ENCODE results near the gene ANP32A.
"Not testable (repeated sequence)": the region's sequence is repeated elsewhere in the genome, so short reads cannot be mapped to it uniquely, and the experiment has no call there.

The ANP32A gene

DNA sequence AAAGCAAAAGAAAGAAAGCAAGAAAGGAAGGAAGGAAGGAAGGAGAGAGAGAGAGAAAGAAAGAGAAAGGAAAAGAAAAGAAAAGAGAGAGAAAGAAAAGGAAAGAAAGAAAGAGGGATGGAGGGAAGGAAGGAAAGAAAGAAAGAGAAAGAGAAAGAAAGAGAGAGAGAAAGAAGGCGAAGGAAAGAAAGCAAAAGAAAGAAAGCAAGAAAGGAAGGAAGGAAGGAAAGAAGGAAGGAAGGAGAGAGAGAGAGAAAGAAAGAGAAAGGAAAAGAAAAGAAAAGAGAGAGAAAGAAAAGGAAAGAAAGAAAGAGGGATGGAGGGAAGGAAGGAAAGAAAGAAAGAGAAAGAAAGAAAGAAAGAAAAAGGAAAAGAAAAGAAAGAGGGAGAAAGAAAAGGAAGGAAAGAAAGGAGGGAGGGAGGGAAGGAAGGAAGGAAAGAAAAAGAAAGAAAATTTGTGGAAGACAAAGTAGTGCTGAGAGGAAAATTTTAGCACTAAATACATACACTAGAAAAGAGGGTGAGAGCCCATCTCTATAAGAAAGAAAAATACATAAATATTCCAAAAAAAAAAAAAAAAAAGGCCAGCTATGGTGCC is 60.6 kb downstream of the ANP32A start:
- in situ Hi-C loops (cut with HindIII; ENCODE audit: low sequenced_read_pairs) = not testable (repeated sequence)

DNA sequence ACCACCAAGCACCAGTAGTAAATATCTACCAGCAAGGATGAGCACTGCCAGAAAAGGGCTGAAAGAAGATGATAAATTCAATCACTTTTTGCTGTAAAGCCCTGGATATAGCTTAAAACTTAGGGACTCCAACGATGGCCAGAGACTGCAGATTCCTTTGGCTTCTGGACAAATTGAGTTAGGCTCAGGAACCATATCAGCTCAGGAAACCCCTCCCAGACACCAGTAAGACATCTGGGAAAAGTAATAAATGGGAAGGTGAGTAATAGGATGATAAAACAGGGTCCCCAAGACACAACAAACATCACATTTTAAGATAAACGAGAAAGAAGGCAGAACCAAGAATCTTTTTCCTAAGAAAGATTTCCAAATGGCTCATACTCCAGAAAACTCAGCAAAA is 65.0 kb downstream of the ANP32A start:
- in situ Hi-C loops (cut with HindIII; ENCODE audit: low sequenced_read_pairs) = no loop called here

DNA sequence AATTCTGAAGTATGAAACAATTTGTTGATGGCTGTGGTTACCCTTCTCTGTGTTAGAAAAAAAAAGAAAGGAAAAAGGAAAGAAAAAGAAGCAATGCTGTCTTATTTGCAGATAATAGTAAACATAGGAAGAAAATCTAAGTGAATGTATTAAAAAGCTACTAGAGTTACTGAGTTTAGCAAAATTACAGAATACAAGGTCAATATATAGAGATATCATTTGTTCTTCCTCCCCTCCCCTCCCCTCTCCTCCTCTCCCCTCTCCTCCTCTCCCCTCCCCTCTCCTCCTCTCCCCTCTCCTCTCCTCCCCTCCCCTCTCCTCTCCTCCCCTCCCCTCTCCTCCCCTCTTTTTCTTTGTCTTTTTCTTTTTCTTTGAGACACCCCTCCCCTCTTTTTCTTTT is 69.1 kb downstream of the ANP32A start:
- in situ Hi-C loops (cut with HindIII; ENCODE audit: low sequenced_read_pairs) = no loop called here

DNA sequence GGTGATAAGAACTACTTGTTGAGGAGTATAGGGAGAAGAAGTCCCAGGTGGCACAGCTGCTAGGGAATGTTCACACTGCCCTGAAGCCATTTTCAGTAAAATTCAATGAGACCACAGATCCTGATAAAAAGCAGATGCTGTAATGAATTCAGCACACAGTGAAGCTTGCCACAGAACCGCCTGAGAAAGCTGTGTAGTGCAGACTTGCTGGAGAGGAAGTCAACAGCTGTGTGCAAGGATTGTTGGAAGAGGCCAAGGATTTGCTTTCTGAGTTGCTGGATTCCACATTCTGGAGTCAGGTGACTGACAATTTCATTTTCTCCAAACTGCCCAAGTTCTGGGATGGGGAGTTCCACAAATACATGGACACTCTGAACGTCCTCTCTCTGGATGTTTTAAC is 70.9 kb downstream of the ANP32A start:
- in situ Hi-C loops (cut with HindIII; ENCODE audit: low sequenced_read_pairs) = no loop called here

DNA sequence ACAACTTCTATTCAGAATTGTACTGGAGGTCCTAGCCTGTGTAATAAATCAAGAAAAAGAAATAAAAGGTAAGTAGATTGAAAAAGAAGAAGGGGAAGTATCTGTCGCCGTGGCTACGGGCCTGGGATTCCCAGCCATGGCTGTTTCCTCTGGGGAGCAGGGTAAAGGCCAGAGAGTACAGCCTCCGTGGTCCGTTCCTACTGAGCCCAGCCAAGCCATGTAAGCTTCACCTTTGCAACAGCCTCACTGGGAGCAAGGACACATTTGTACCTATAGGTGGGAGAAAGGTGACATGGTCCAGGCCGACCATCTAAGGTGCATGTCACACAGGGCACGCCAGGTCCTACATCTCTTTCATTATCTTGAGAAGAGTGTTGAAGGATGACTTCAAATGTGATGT is 71.3 kb downstream of the ANP32A start:
- in situ Hi-C loops (cut with HindIII; ENCODE audit: low sequenced_read_pairs) = no loop called here

DNA sequence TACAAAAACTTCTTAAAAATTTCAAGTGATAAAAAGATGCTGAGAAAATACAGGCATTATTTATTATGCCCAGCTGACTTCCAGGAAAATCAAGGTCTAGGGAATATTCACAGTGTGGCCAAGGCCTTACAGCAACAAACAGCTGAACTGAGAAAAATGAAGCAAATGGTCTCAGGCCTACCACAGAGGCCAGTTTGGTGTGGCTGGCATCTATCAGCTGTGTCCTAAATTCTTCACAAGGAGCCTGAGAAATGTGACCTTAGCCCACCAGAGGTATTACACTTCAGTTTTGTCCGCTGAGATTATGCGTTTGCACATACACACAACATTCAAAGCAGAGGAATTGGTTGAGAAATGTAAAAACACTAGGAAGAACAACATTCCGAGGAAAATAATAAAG is 77.4 kb downstream of the ANP32A start:
- in situ Hi-C loops (cut with HindIII; ENCODE audit: low sequenced_read_pairs) = no loop called here

DNA sequence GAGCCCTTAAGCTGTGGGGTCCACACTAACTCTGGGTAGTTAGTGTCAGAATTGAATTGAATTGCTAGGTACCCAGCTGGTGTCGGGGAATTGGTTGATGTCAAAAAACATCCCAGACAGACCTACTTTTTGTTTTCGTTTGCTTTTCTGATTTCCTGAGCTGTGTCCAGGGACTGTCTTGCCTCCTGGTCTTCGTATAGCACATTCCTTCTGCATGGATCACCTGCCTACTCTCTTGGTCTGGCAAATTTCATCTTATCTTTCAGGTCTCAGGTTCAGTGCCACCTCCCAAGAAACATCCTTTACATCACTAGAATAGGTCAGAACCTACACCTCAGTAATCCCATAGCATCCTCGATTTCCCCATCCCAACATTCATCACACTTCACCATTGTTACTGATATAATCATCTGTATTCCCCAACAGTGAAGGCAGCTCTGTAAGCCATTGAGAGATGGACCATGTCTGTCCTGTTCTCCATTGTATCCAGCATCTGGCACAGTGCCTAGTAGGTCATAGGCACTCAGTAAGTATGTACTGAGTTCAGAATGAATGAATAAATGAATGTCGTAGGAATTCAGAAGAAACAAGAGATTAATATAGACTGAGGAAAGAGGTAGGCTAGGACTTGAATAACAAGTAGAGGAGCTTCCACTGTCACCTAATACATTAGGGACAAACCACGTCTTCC is 81.2 kb downstream of the ANP32A start:
- in situ Hi-C loops (cut with HindIII; ENCODE audit: low sequenced_read_pairs) = no loop called here

DNA sequence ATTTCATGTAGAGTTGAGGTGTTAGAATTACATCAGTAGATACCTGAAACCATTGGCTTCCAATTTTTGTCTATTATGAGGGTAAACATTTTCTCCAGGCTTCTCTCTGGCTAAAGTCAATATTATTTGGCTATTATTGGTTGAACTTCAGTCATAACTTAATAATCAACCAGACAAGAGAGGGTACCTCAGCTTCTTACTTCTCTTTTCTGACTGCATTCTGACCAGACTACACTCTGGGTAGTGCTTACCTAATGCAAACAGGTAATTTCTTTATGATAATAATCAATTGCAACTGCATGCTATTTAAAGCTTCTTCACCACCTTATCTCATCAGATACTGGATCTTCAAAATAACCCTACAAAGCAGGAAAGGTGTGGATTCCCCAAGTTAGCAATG is 85.1 kb downstream of the ANP32A start:
- in situ Hi-C loops (cut with HindIII; ENCODE audit: low sequenced_read_pairs) = no loop called here

DNA sequence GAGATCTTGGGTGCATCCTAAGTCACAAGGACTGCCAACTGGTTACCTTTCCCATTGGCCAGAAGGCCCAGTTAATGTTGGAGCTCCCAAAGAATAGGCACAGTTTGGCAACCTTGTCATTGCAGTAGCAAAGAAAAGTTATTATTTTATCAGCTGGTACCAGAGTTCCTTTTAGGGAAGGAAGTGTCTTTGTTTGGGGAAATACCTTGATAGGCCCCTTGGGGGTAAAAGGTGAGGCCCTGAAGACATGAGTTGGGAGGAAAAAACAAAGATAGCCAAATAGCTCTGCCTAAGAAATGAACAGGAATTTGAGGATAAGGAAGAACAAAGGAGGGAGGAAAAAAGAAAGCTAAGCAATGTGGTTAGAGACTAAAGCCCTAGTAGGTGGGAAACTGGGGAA is 85.8 kb downstream of the ANP32A start:
- in situ Hi-C loops (cut with HindIII; ENCODE audit: low sequenced_read_pairs) = no loop called here

DNA sequence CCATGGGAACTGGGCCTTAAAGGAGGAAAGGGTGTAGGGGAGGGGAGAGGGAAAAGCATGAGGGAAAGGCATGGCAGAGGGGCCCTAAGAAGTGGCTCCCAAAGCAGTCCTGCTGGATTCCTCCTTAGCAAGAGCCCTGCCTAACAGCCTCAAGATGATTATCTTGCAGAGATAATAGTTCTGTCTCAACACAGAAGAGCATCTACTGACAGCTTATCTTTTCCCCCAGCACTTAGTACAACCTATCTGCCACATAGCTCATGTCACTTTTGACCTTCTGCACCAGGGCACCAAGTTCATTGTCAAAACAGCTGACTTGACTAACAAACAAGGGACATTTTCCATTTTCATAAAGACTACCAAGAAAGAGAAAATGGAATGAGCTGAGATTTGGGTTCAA is 86.3 kb downstream of the ANP32A start:
- in situ Hi-C loops (cut with HindIII; ENCODE audit: low sequenced_read_pairs) = no loop called here

DNA sequence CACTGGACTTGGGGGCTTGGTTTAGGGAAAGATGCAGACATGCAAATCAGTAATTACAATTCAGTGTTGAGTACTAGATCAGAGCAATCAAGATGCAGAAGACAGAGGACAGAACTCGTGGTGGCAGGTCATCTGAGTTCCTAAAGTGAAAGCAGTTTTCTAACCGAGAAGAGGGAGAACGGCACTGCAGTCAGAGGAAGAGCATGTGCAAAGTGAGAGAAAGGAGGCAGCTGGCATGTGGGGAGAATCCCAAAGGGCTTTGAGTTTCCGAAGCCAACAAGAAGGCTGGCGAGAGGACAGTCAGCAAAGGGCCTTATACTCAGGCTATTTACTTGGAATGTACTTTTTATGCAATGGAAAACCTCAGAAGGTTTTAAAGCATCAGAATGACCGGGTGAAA is 87.0 kb downstream of the ANP32A start:
- in situ Hi-C loops (cut with HindIII; ENCODE audit: low sequenced_read_pairs) = no loop called here

DNA sequence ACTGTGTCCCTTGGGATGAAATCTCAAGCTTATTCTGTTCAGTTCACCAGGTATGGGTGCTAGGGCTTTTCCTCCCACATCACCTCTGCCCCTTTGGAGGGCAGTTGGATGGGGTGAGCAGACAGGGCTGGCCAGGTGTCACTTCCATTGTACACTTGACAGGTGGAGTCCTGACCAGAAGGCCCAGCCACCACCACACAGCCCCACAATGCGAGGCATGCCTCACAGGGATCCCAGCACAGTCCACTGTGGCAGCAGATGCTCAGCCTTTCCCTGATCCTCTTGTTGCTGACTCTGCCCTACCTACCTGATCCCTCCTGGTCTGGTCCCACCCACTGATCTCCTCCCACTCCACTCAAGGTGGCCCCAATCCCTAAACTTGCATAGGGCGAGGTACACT is 88.2 kb downstream of the ANP32A start:
- in situ Hi-C loops (cut with HindIII; ENCODE audit: low sequenced_read_pairs) = no loop called here

DNA sequence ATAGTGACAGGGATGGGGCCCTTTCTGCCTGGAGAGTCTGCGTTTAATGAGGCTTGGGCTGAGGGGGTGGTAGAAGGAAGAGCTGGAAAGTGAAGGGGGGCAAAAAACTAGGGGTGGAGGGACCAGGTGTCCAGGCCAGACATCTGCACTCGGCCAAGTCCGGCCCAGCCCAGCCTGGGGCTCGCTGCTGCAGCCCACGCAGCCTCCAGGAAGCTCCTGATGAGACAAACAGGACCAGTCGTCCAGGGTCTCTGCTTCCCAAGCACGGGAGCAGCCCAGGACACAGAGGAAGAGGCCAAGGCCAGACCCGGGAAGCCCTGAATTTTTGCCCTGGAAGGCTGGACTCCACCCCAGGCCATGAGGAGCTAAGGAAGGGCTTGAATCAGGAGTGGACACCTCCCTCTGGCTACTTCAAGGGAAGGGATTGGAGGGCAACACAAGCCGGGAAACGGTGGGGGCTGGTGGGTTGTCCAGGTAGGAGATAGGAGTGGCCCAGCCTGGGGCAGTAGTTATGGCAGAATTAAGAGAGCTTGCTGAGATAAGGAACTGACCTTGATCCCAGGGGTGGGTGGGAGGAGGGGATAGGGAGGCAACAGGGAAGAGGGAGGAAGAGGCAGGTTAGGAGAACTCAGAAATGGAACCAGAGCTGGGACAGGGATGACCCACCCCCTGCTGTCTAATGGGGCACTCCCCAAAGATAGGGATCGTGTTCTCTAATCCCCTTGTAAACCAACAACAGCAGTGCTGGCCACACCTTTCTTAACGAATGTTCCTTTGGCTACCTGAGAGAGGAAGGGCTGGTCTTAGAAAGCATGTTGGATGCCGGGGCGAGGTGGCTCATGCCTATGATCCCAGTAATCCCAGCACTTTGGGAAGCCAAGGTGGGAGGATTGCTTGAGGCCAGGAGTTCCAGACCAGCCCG is 89.5 kb downstream of the ANP32A start:
- in situ Hi-C loops (cut with HindIII; ENCODE audit: low sequenced_read_pairs) = no loop called here

DNA sequence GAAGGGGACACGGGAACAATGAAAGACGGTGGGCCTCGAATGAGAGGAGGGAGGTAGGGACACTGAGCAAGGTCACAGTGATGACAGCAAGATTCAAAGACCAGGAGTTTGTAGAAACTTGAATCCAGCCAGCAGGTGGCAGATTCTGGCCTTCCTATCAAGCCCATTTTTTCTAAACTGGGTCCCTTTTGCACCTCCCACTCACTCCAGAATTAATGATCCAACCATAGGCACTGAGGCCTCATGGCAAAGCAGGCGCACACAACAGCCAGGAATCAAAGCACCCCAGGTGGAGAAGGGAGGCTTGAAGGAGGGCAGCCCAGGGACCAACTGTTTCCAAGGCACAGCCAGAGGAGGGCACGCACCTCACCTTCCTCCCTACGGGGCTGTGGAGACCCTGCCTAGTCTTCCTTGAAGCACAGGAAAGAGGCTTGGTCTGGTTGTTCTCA is 90.2 kb downstream of the ANP32A start:
- in situ Hi-C loops (cut with HindIII; ENCODE audit: low sequenced_read_pairs) = no loop called here

DNA sequence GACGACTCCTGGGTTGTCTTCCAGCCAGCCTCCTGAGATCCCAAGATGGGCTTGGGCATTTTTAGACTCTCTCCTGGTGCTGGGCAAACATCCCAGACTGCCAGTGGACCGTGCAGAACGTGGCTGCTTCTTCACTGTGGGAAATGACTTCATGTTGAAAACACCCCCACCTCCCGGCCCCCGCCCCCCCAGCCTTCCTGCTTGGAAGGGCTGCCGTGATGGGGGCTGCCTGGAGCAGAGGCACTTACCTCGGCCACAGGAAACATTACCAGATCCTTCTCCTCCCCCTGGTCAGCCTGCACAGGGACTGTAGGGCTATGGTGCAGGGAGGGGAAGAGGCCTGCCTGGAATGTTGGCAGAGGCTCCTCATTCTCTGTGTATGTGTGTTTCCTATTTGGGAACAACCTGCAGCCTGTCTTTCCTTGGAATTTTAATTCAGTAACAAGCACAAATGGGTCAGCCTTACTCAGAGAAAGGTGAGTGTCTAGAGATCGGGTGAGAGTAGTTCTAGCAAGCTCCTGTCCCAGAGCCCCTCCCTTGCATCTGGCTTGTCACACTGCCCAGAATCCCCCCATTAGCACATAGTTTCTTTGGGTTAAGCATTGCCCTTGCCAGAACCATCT is 90.8 kb downstream of the ANP32A start:
- in situ Hi-C loops (cut with HindIII; ENCODE audit: low sequenced_read_pairs) = no loop called here
